ENCODE measurements around the gene GDF11.

Gene GDF11

GRCh38 chr12:55746174-55746912, 3.4 kb downstream of the GDF11 start:
- Histone ChIP-seq H3K9me2 (replicated peaks; ENCODE audit: control insufficient read depth, low read length) (no peaks in the 10 kb centered on the region), H3K27me3 (ENCODE audit: control insufficient read depth, low read length) (peaks cover 4% of the 10 kb centered on the region; the same call in 1 of the 2 replicates), H3F3A (ENCODE audit: control insufficient read depth, insufficient read depth) (peaks cover 9% of the 10 kb centered on the region; the same call in 1 of the 2 replicates), H3K4me2 (ENCODE audit: low read length) (peak overlapping the region; percentile 79), H3K4me1 (ENCODE audit: control insufficient read depth, low read length) (peaks cover 47% of the 10 kb centered on the region), H3K79me2 (ENCODE audit: control insufficient read depth, low read length) (peaks cover 19% of the 10 kb centered on the region), H3K27ac (ENCODE audit: low read depth, low read length) (0 out of 2 replicates have a peak overlapping the region, but pooled peaks have one; percentile 10), H4K20me1 (ENCODE audit: control insufficient read depth, insufficient read depth, low read depth, low read length) (0 out of 2 replicates have a peak, but pooled peaks cover 13% of the 10 kb centered on the region), H3K4me3 (ENCODE audit: low read length) (peak overlapping the region; percentile 96), H3K36me3 (ENCODE audit: control insufficient read depth, low read length) (peaks cover 25% of the 10 kb centered on the region), H3K9me3 (ENCODE audit: control insufficient read depth, insufficient read depth, low read length) (no peaks in the 10 kb centered on the region)
- TF ChIP-seq CTCF (IDR thresholded peaks at IDR 0.05; ENCODE audit: low read depth, low read length, poor library complexity, severe bottlenecking) (no peak), EZH2phosphoT487 (IDR thresholded peaks at IDR 0.05; ENCODE audit: borderline replicate concordance, low read length) (no peak)

- no peak overlapping the region for H3K4me2 ChIP-seq (ENCODE audit: low read length)
- no peaks in the 10 kb centered on the region for H3K9me2 ChIP-seq (replicated peaks; ENCODE audit: control insufficient read depth, low read length)
- H3K79me2 ChIP-seq (ENCODE audit: control insufficient read depth, low read length), result peaks cover 19% of the 10 kb centered on the region
- 0 out of 2 replicates have a peak, but pooled peaks cover 13% of the 10 kb centered on the region for H4K20me1 ChIP-seq (ENCODE audit: control insufficient read depth, insufficient read depth, low read depth, low read length)
- peaks cover 3% of the 10 kb centered on the region; the same call in 1 of the 2 replicates for H3K27me3 ChIP-seq (ENCODE audit: control insufficient read depth, low read length)
- no peak overlapping the region for H3K27ac ChIP-seq (ENCODE audit: low read depth, low read length)
- peaks cover 30% of the 10 kb centered on the region for H3K36me3 ChIP-seq (ENCODE audit: control insufficient read depth, low read length)
- TF ChIP-seq CTCF (IDR thresholded peaks at IDR 0.05; ENCODE audit: low read depth, low read length, poor library complexity, severe bottlenecking) (no peak), EZH2phosphoT487 (IDR thresholded peaks at IDR 0.05; ENCODE audit: borderline replicate concordance, low read length) (no peak)
- H3K4me3 ChIP-seq (ENCODE audit: low read length), result no peak overlapping the region
- peaks cover 9% of the 10 kb centered on the region; the same call in 1 of the 2 replicates for H3F3A ChIP-seq (ENCODE audit: control insufficient read depth, insufficient read depth)
- H3K4me1 ChIP-seq (ENCODE audit: control insufficient read depth, low read length), result peaks cover 45% of the 10 kb centered on the region
- H3K9me3 ChIP-seq (ENCODE audit: control insufficient read depth, insufficient read depth, low read length), result no peaks in the 10 kb centered on the region
These were observed 4.0 kb downstream of the GDF11 start for GRCh38 chr12:55746913-55747231.

GRCh38 chr12:55748230-55748993, 5.5 kb downstream of the GDF11 start:
- H4K20me1 ChIP-seq (ENCODE audit: control insufficient read depth, insufficient read depth, low read depth, low read length), result 0 out of 2 replicates have a peak, but pooled peaks cover 13% of the 10 kb centered on the region
- H3K27me3 ChIP-seq (ENCODE audit: control insufficient read depth, low read length), result no peaks in the 10 kb centered on the region
- no peak overlapping the region for H3K27ac ChIP-seq (ENCODE audit: low read depth, low read length)
- TF ChIP-seq EZH2phosphoT487 (IDR thresholded peaks at IDR 0.05; ENCODE audit: borderline replicate concordance, low read length), result no peak
- TF ChIP-seq CTCF (IDR thresholded peaks at IDR 0.05; ENCODE audit: low read depth, low read length, poor library complexity, severe bottlenecking), result no peak
- peaks cover 36% of the 10 kb centered on the region for H3K4me1 ChIP-seq (ENCODE audit: control insufficient read depth, low read length)
- no peak overlapping the region for H3K4me3 ChIP-seq (ENCODE audit: low read length)
- peaks cover 19% of the 10 kb centered on the region for H3K79me2 ChIP-seq (ENCODE audit: control insufficient read depth, low read length)
- H3K9me3 ChIP-seq (ENCODE audit: control insufficient read depth, insufficient read depth, low read length), result no peaks in the 10 kb centered on the region
- peaks cover 46% of the 10 kb centered on the region for H3K36me3 ChIP-seq (ENCODE audit: control insufficient read depth, low read length)
- no peak overlapping the region for H3K4me2 ChIP-seq (ENCODE audit: low read length)
- H3F3A ChIP-seq (ENCODE audit: control insufficient read depth, insufficient read depth), result peaks cover 9% of the 10 kb centered on the region; the same call in 1 of the 2 replicates
- no peaks in the 10 kb centered on the region for H3K9me2 ChIP-seq (replicated peaks; ENCODE audit: control insufficient read depth, low read length)

All from DOHH2 (cell line).